ENCODE data around the gene RCAN2. TPM values are rescaled to one million over a fixed set of nuclear protein-coding genes. Genes with fewer than 3 reads are reported as not detected.

RCAN2 gene
- total RNA-seq, 1 experiment from 2014 or later: not detected

GRCh38 chr6:46293641-46294316 is 197.5 kb downstream of the RCAN2 start:
- Mint-ChIP-seq H3K36me3 (ENCODE audit: insufficient read depth, unreplicated experiment) (no peaks in the 10 kb centered on the region), H3K27ac (ENCODE audit: unreplicated experiment) (no peak overlapping the region), H3K9me3 (ENCODE audit: unreplicated experiment) (no peaks in the 10 kb centered on the region), H3K4me1 (ENCODE audit: low read depth, unreplicated experiment) (no peaks in the 10 kb centered on the region), H3K27me3 (ENCODE audit: insufficient read depth, unreplicated experiment) (peaks cover 13% of the 10 kb centered on the region), H3K4me3 (ENCODE audit: unreplicated experiment) (no peak overlapping the region)
- BruUV-seq (replicated peaks): no TSS peak
- intact Hi-C loops (cut with micrococcal nuclease; ENCODE audit: unreplicated experiment): no loop called here
- TF ChIP-seq CTCF (IDR thresholded peaks at IDR 0.05; ENCODE audit: insufficient read depth in 1 of 2, low read depth in 1 of 2, low read length in 1 of 2, severe bottlenecking in 1 of 2, unreplicated experiment in 1 of 2): no peak
- H3K9me3 ChIP-seq: no peaks in the 10 kb centered on the region
- no peak for DNase-seq
- ChIA-PET CTCF (no interaction called here), POLR2A (no interaction called here)
- H3K4me3 ChIP-seq (ENCODE audit: low read depth, low read length): no peak overlapping the region
- no peaks in the 10 kb centered on the region for H3K4me1 ChIP-seq
- H3K27me3 ChIP-seq (replicated peaks; ENCODE audit: control insufficient read depth, insufficient read depth, low read length): no peaks in the 10 kb centered on the region
- no peaks in the 10 kb centered on the region for H3K36me3 ChIP-seq (ENCODE audit: control insufficient read depth, insufficient read depth, low read length)

- ChIA-PET POLR2A (no interaction called here), CTCF (no interaction called here)
- intact Hi-C loops (cut with micrococcal nuclease; ENCODE audit: unreplicated experiment): no loop called here
- H3K27me3 ChIP-seq (replicated peaks; ENCODE audit: control insufficient read depth, insufficient read depth, low read length): 0 out of 2 replicates have a peak, but pooled peaks cover 1% of the 10 kb centered on the region
- no peak for TF ChIP-seq CTCF (IDR thresholded peaks at IDR 0.05; ENCODE audit: insufficient read depth in 1 of 2, low read depth in 1 of 2, low read length in 1 of 2, severe bottlenecking in 1 of 2, unreplicated experiment in 1 of 2)
- H3K36me3 ChIP-seq (ENCODE audit: control insufficient read depth, insufficient read depth, low read length): no peaks in the 10 kb centered on the region
- Mint-ChIP-seq H3K36me3 (ENCODE audit: insufficient read depth, unreplicated experiment) (no peaks in the 10 kb centered on the region), H3K27me3 (ENCODE audit: insufficient read depth, unreplicated experiment) (peaks cover 18% of the 10 kb centered on the region), H3K9me3 (ENCODE audit: unreplicated experiment) (no peaks in the 10 kb centered on the region), H3K4me1 (ENCODE audit: low read depth, unreplicated experiment) (no peaks in the 10 kb centered on the region), H3K27ac (ENCODE audit: unreplicated experiment) (no peak overlapping the region), H3K4me3 (ENCODE audit: unreplicated experiment) (no peak overlapping the region)
- H3K9me3 ChIP-seq: no peaks in the 10 kb centered on the region
- H3K4me1 ChIP-seq: no peaks in the 10 kb centered on the region
- no TSS peak for BruUV-seq (replicated peaks)
- no peak for DNase-seq
- no peak overlapping the region for H3K4me3 ChIP-seq (ENCODE audit: low read depth, low read length)
These were observed 199.4 kb downstream of the RCAN2 start for GRCh38 chr6:46291880-46292279.

- H3K4me1 Mint-ChIP-seq (ENCODE audit: low read depth, unreplicated experiment): no peaks in the 10 kb centered on the region
- intact Hi-C loops (cut with micrococcal nuclease; ENCODE audit: unreplicated experiment): no loop called here
- Histone ChIP-seq H3K9me3 (no peaks in the 10 kb centered on the region), H3K27me3 (replicated peaks; ENCODE audit: control insufficient read depth, insufficient read depth, low read length) (0 out of 2 replicates have a peak, but pooled peaks cover 1% of the 10 kb centered on the region), H3K36me3 (ENCODE audit: control insufficient read depth, insufficient read depth, low read length) (no peaks in the 10 kb centered on the region), H3K4me1 (no peaks in the 10 kb centered on the region), H3K4me3 (ENCODE audit: low read depth, low read length) (no peak overlapping the region)
- no TSS peak for BruUV-seq (replicated peaks)
- H3K27ac Mint-ChIP-seq (ENCODE audit: unreplicated experiment): no peak overlapping the region
- no peak overlapping the region for H3K4me3 Mint-ChIP-seq (ENCODE audit: unreplicated experiment)
- H3K27me3 Mint-ChIP-seq (ENCODE audit: insufficient read depth, unreplicated experiment): peaks cover 16% of the 10 kb centered on the region
- no peaks in the 10 kb centered on the region for H3K9me3 Mint-ChIP-seq (ENCODE audit: unreplicated experiment)
- no peaks in the 10 kb centered on the region for H3K36me3 Mint-ChIP-seq (ENCODE audit: insufficient read depth, unreplicated experiment)
- no peak for DNase-seq
- CTCF ChIA-PET: no interaction called here
- TF ChIP-seq CTCF (IDR thresholded peaks at IDR 0.05; ENCODE audit: insufficient read depth in 1 of 2, low read depth in 1 of 2, low read length in 1 of 2, severe bottlenecking in 1 of 2, unreplicated experiment in 1 of 2): no peak
- POLR2A ChIA-PET: no interaction called here
These were observed 200.0 kb downstream of the RCAN2 start for GRCh38 chr6:46291275-46291633.

All from Caco-2 (cell line).